GM10248 (cell line): Measurements from ENCODE around the gene AK9.
A peak's percentile ranks its signal among the peaks of the same experiment; 100 is the strongest.
"Not testable (repeated sequence)": the region's sequence is repeated elsewhere in the genome, so short reads cannot be mapped to it uniquely, and the experiment has no call there.

ENCODE experiments used
- CTCF ChIA-PET: fragments of 300-600 bp; sonication (Branson Sonifier 250); formaldehyde crosslinking; extraction: SDS; loops from one replicate; lab custom pipeline; 2021; ENCODE audit warnings: antibody characterized with exemption; lab: Yijun Ruan, JAX
- POLR2A ChIA-PET: fragments of 350-650 bp; sonication (Branson Sonifier 250); formaldehyde crosslinking; extraction: SDS; loops from one replicate; lab custom pipeline; 2020; ENCODE audit warnings: antibody characterized with exemption; lab: Yijun Ruan, JAX
- DNase-seq: peaks from one replicate; pipeline ENCODE4 v3.0.0; 2012; ENCODE audit errors: extremely low spot score
- TF ChIP-seq, protein P1 (sequence below): IDR thresholded peaks from 2 replicates; pipeline ENCODE4 v1.5.1; 2012; ENCODE audit warnings: mild to moderate bottlenecking, low read depth; ENCODE audit errors: extremely low read depth, missing control alignments, control extremely low read depth

AK9 gene

DNA sequence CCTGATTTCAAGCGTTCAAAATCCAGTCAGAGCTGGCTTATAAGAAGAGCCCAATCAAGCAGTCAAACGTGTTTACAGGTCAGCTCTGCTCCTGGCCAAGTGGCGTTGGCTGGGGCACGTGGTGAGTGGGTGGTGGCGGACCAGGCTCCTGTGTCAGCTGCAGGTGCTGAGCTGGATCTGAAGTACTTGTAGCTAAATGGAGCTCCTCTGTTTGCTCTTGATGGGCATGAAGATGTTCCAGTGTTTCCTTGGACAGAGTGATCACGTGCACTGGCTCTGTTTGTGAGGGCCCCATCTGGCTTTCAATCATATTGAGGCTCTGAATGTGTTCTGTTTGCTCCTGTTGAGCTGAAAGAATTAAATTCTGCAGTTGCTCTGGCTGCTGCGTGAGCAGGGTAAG is 225.2 kb downstream of the AK9 start:
- ChIA-PET CTCF (interaction anchor here (1.1 to 2.7 kb wide), 2 partner anchors 10 to 17 kb away, joined by 4 to 11 read pairs; partner anchors contain the start of genes MICAL1 and ZBTB24), POLR2A (no interaction called here)
- no peak for DNase-seq
- TF ChIP-seq, protein P1, sequence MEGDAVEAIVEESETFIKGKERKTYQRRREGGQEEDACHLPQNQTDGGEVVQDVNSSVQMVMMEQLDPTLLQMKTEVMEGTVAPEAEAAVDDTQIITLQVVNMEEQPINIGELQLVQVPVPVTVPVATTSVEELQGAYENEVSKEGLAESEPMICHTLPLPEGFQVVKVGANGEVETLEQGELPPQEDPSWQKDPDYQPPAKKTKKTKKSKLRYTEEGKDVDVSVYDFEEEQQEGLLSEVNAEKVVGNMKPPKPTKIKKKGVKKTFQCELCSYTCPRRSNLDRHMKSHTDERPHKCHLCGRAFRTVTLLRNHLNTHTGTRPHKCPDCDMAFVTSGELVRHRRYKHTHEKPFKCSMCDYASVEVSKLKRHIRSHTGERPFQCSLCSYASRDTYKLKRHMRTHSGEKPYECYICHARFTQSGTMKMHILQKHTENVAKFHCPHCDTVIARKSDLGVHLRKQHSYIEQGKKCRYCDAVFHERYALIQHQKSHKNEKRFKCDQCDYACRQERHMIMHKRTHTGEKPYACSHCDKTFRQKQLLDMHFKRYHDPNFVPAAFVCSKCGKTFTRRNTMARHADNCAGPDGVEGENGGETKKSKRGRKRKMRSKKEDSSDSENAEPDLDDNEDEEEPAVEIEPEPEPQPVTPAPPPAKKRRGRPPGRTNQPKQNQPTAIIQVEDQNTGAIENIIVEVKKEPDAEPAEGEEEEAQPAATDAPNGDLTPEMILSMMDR = no peak

DNA sequence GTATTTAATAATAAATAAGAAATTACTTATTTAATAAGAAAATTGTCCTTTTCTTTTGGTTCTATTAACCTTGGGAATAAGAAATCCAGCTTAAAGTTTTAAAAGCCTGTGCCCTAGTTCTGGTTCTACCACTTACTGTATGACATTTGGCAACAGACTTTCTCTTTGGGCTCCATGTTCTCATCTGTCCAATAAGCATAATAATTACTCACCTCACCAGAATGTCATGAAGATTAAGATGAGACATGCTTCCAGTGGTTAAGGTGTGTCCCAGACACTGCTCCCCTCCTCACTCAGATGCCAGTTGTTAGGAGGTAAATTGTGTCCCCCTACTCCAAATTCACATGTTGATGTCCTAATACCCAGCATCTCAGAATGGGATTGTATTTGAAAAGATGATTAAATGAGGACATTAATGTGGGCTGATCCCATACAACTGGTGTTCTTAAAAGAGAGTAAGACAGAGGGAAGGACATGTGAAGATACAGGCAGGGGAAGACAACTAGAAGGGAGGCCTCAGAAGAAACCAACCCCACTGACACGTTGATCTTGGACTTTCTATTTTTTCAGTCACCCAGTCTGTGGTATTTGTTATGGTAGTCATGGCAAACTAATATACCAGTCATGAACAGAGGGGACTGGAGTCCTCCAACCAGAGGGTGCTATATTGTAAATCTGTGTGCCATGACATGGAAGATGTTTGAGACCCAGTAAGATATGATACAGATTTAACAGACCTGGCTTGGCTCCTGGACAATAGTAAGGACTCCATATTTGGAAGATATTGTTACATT is 229.1 kb downstream of the AK9 start:
- POLR2A ChIA-PET = no interaction called here
- TF ChIP-seq, protein P1 = no peak
- DNase-seq = no peak

DNA sequence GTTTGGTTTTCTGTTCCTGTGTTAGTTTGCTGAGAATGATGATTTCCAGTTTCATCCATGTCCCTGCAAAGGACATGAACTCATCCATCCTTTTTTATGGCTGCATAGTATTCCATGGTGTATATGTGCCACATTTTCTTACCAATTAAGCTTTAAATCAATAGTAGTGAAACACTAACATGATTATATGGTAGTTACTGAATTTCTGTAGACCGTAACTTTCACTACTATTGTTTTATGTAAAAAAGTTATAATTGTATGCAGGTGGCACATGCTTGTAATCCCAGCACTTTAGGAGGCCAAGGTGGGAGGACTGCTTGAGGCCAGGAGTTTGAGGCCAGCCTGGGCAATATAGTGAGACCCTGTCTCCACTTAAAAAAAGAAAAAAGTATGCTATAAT is 229.8 kb downstream of the AK9 start:
- CTCF ChIA-PET = interaction anchor here (1.2 to 6.2 kb wide), 4 partner anchors 10 to 78 kb away, joined by 4 to 45 read pairs (median 4); no protein-coding TSS in a partner anchor
- DNase-seq, POLR2A ChIA-PET: not testable (repeated sequence)

More for the DNA sequence above, 229.1 kb downstream of the AK9 start:
- CTCF ChIA-PET = interaction anchor here (1.4 to 6.2 kb wide), 2 partner anchors 9 to 14 kb away, joined by 4 to 45 read pairs; no protein-coding TSS in a partner anchor

DNA sequence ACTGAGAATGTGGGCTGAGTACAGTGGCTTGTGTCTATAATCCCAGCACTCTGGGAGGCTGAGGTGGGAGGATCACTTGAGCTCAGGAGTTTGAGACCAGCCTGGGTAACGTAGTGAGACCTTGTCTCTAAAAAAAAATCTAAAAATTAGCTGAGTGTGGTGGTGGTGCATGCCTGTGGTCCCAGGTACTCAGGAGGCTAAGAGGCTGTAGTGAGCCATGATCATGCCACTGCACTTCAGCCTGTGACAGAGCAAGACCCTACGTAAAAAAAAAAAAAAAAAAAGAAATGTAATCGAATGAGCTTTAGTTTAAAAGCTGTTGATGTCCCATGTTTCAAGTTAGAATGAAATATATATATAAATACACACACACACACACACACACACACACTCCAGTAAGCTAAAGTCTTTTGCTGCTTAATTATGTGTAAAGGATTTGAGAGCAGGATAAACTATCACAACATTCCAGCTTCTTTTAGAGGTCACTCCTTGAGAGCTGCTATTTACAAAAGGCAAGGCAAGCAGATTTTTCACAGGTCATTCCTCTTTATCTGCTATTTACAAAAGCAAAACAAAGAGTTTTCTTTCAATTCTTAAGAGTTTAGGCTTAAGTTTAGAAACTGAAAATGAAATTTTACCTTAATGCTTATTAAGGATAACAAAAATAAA is 230.7 kb downstream of the AK9 start:
- ChIA-PET CTCF (interaction anchor here (0.8 to 6.2 kb wide), 7 partner anchors 11 to 578 kb away, joined by 3 to 45 read pairs (median 4); partner anchors contain the start of genes PPIL6 and SMPD2), POLR2A (interaction anchor here (0.7 to 1.2 kb wide), 2 partner anchors 9 to 1532 kb away, joined by 3 to 6 read pairs; no protein-coding TSS in a partner anchor)
- TF ChIP-seq, protein P1 = no peak
- DNase-seq = no peak

DNA sequence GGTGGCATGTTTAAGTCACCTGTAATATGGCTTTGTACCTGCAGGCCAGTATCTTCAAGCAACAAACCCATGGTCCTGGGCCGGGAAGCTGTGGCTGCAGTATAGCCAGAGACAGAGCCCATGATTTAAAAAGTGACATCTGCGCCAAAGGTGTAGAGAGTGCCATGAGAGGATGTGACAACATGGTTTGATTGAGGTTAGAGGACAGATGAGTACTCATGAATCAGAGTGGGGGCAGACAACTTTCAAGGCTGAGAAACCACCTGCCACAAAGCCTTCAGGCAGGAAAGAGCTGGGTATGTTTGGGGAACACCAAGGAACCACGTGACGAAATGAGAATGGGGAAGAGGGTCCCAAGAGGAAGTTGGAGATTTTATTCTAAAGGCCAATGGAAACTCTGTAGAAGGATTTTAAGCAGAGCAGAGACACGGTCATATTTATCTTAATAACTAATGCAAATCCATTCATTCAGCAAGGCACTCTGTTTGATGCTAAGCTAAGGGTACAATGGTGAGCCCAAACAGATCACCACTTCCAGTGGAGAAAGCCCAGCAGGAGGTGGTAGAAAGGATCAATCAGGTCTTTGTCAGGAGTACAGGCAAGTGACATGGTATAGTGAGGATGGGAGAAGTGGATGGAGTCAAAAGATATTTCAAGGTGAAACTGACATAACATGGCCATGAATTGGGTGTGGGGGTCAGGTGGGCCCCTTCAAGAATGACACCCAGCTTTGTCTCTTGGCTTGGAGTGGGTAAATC is 232.0 kb downstream of the AK9 start:
- ChIA-PET CTCF (interaction anchor here (0.8 to 6.2 kb wide), 6 partner anchors 9 to 79 kb away, joined by 3 to 45 read pairs (median 4); partner anchors contain the start of genes PPIL6 and SMPD2), POLR2A (no interaction called here)
- TF ChIP-seq, protein P1 = no peak
- peak; percentile 50 for DNase-seq

DNA sequence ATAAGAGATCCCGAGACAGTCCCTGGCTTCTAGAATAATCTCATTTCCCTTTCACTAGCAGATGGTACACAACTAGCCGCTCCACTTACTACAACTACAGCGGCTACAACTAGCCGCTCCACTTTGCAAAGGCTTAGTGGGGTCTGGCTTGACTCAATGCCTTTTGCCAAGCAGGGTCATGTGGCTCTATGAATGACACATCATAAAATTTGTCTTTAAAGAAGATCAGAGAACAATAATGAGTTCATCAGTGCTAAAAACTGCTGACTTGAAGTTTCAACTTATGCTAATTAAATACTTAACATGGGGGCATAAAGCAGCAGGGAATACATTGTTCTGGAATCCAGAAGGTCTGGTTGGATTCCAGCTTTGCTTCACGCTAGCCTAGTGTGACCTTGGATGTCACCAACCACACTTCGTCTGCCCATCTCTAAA is 233.4 kb downstream of the AK9 start:
- ChIA-PET POLR2A (no interaction called here), CTCF (interaction anchor here (2.3 to 6.2 kb wide), 3 partner anchors 14 to 270 kb away, joined by 5 to 45 read pairs (median 9); partner anchors contain the start of genes PPIL6 and SMPD2)
- DNase-seq = no peak
- TF ChIP-seq, protein P1 = no peak
